Spleen (tissue), 11 donors: ENCODE measurements around the gene ACKR2. TPM values are rescaled to one million over a fixed set of nuclear protein-coding genes. Genes with fewer than 3 reads are reported as not detected.

ENCODE experiments used
- DNase-seq: peaks from one replicate; pipeline ENCODE4 v3.0.0-alpha.2; 2020
- H3K27ac ChIP-seq, 8 donors: fragments of 200-600 bp; sonication (generic) in 7 of 8; 1 replicate in 4 of 8; 2 replicates in 4 of 8; pipeline versions ENCODE4 v1.5.0 to v1.8.0; 2016 to 2021; ENCODE audit warnings: inconsistent platforms in 4 of 8, mild to moderate bottlenecking in 4 of 8, moderate library complexity in 1 of 8
- H3K27me3 ChIP-seq, 7 donors: fragments of 200-600 bp; sonication (generic) in 6 of 7; replicated peaks in 1 of 7; 1 replicate in 4 of 7; 2 replicates in 3 of 7; pipeline versions ENCODE4 v1.5.0 to v1.8.0; 2016 to 2021; ENCODE audit warnings: inconsistent platforms in 3 of 7, mild to moderate bottlenecking in 1 of 7
- H3K36me3 ChIP-seq, 6 donors: fragments of 200-600 bp; sonication (generic) in 5 of 6; 1 replicate in 4 of 6; 2 replicates in 2 of 6; pipeline versions ENCODE4 v1.5.0 to v1.8.0; 2016 to 2021; ENCODE audit warnings: inconsistent platforms in 2 of 6
- H3K4me1 ChIP-seq, 6 donors: fragments of 200-600 bp; sonication (generic) in 5 of 6; 1 replicate in 3 of 6; 2 replicates in 3 of 6; pipeline versions ENCODE4 v1.5.0 to v1.8.0; 2016 to 2021; ENCODE audit warnings: inconsistent platforms in 3 of 6
- H3K4me3 ChIP-seq, 8 donors: fragments of 200-600 bp; sonication (generic) in 7 of 8; 1 replicate in 4 of 8; 2 replicates in 4 of 8; pipeline versions ENCODE4 v1.5.0 to v1.8.0; 2016 to 2021; ENCODE audit warnings: inconsistent platforms in 4 of 8, mild to moderate bottlenecking in 4 of 8, moderate library complexity in 2 of 8
- H3K9me3 ChIP-seq, 8 donors: fragments of 200-600 bp; sonication (generic) in 7 of 8; 1 replicate in 4 of 8; 2 replicates in 4 of 8; pipeline versions ENCODE4 v1.5.0 to v1.8.0; 2016 to 2021; ENCODE audit warnings: inconsistent platforms in 4 of 8
- POLR2A ChIP-seq, 3 donors: fragments of 450-650 bp; IDR thresholded peaks; one replicate each; pipeline ENCODE4 v1.5.1; 2017; ENCODE audit warnings: antibody characterized with exemption in 3 of 3, mild to moderate bottlenecking in 1 of 3
- POLR2AphosphoS5 ChIP-seq, 3 donors: sonication (generic); formaldehyde crosslinking; IDR thresholded peaks; one replicate each; pipeline ENCODE4 v1.5.1; 2017; ENCODE audit warnings: antibody characterized with exemption in 3 of 3
- WGBS, 5 donors: extraction: QIAGEN DNeasy Blood & Tissue Kit in 3 of 5; methylation state at CpG; one replicate each; pipeline versions ENCODE4 v1.1.5 to v1.1.7; 2013 to 2018; 5-methylcytosine and 5-hydroxymethylcytosine counted together
- intact Hi-C: fragments of 100-400 bp; cut with DNase I; formaldehyde crosslinking; loops from one replicate; pipeline ENCODE4 v1.15.0; 2023; ENCODE audit warnings: low total_unique reads
- polyA plus RNA-seq, 3 donors: library from polyadenylated mRNA; stranded (reverse); fragments of 200-250 nt; gene quantifications; one replicate each; pipeline ENCODE4 v1.2.1, GENCODE V29; 2013
- total RNA-seq, 7 donors: library from RNA; depleted of rRNA in 3 of 7; stranded (reverse); fragments of >200 nt in 3 of 7; fragmentation: NEBNext Ultra II Directional in 4 of 7; extraction: Animal tissue kit (Norgen Biotek cat#: 25700) in 4 of 7; gene quantifications; one replicate each; pipeline versions ENCODE4 v1.1.0 to v1.2.1, GENCODE V29; 2016 to 2021
- TF ChIP-seq, protein P1 (sequence below), 11 experiments: fragments of 200-600 bp in 7 of 11; fragments of 450-650 bp in 4 of 11; sonication (generic) in 4 of 11; IDR thresholded peaks in 8 of 11; conservative IDR thresholded peaks in 3 of 11; 1 replicate in 7 of 11; 2 replicates in 4 of 11; pipeline versions ENCODE4 v1.4.0 to v1.8.0; 2016 to 2021; ENCODE audit warnings: antibody characterized with exemption in 11 of 11, inconsistent platforms in 4 of 11, mild to moderate bottlenecking in 1 of 11
- donor health status: healthy with polysubstance abuse.
- donor health status: DM: no; HTN: no; CAD: no; lungs with moderate emphysema.
- donor health status: DM: no; HTN: no; CAD: no.
- donor health status: Bipolar disorder and iron deficiency.
- donor health status: healthy.
- donor health status: DM: no; HTN: no; CAD: no.
- donor health status: DM: yes; HTN: yes; CAD: no.

ACKR2 gene
- total and polyA plus RNA-seq, 10 donors = 0.17 to 4.4 (median 0.94) TPM

GRCh38 chr3:42853056-42853455, 43.8 kb downstream of the ACKR2 start:
- no peak overlapping the region for H3K4me3 ChIP-seq
- no peak for DNase-seq
- peaks cover 0 to 4% (median 0%) of the 10 kb centered on the region in 7 donors for H3K27me3 ChIP-seq
- H3K4me1 ChIP-seq = peaks cover 0 to 17% (median 2%) of the 10 kb centered on the region in 6 donors
- no peak overlapping the region for H3K27ac ChIP-seq
- intact Hi-C loops = no loop called here
- H3K9me3 ChIP-seq = no peaks in the 10 kb centered on the region
- WGBS, 5 donors = 75 to 100% (median 79%) methylated on average over 1 of the region's 1 CpG
- TF ChIP-seq POLR2AphosphoS5 (IDR thresholded peaks at IDR 0.05) (no peak), POLR2A (IDR thresholded peaks at IDR 0.05) (no peak)
- TF ChIP-seq, protein P1, sequence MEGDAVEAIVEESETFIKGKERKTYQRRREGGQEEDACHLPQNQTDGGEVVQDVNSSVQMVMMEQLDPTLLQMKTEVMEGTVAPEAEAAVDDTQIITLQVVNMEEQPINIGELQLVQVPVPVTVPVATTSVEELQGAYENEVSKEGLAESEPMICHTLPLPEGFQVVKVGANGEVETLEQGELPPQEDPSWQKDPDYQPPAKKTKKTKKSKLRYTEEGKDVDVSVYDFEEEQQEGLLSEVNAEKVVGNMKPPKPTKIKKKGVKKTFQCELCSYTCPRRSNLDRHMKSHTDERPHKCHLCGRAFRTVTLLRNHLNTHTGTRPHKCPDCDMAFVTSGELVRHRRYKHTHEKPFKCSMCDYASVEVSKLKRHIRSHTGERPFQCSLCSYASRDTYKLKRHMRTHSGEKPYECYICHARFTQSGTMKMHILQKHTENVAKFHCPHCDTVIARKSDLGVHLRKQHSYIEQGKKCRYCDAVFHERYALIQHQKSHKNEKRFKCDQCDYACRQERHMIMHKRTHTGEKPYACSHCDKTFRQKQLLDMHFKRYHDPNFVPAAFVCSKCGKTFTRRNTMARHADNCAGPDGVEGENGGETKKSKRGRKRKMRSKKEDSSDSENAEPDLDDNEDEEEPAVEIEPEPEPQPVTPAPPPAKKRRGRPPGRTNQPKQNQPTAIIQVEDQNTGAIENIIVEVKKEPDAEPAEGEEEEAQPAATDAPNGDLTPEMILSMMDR (IDR thresholded peaks at IDR 0.05 in 8 of 11, conservative IDR thresholded peaks at IDR 0.05 in 3 of 11) = no peak
- no peaks in the 10 kb centered on the region for H3K36me3 ChIP-seq

DNA sequence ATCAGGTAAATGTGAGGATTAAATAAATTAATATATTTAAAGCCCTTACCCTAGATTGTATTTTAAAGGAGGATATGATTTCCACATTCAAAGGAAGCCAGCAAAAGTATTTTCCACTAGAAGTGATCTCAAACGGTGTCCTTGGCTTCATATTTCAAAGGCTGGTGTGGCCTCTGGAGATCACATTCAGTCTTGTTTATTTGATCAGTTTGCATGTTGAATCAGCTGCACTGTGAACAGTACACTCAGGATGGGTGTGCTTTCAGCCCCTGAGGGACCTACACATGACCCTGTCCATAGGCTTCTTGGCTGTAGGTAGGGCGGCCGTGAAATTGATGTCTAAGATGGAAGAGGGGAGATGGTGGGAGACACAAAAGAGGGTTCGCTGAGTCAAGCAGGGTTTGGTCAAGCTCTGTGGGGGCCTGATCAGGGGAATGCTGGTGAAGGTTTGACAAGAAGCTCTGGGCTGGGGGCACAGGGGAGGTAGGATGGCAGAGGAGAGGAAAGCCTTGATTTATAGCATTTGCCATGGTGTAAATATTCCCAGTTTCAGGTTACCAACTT, 44.6 kb downstream of the ACKR2 start:
- intact Hi-C loops = no loop called here

DNA sequence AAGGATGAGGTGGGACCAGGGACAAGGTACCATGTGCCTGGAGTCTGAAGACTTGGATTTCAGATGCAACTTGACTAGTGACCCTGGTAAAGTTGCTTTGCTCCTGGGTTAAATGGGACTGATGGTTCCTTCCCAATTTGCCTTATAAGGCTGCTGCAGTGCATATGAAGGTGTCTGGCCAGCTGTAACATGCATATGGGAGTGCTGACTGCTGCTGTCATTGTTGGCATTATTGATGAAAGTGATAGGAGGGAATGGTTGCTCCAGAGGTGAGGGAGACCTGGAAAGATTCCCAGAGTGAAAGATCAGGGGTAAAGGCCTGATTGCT, 45.9 kb downstream of the ACKR2 start:
- intact Hi-C loops = no loop called here
- peaks cover 0 to 4% (median 0%) of the 10 kb centered on the region in 7 donors for H3K27me3 ChIP-seq
- H3K36me3 ChIP-seq = no peaks in the 10 kb centered on the region
- H3K27ac ChIP-seq = no peak overlapping the region
- TF ChIP-seq POLR2A (IDR thresholded peaks at IDR 0.05) = no peak
- TF ChIP-seq, protein P1 (IDR thresholded peaks at IDR 0.05 in 8 of 11, conservative IDR thresholded peaks at IDR 0.05 in 3 of 11) = no peak
- TF ChIP-seq POLR2AphosphoS5 (IDR thresholded peaks at IDR 0.05) = no peak
- H3K4me1 ChIP-seq = peaks cover 0 to 15% (median 0%) of the 10 kb centered on the region in 6 donors
- no peaks in the 10 kb centered on the region for H3K9me3 ChIP-seq
- DNase-seq = no peak
- no peak overlapping the region for H3K4me3 ChIP-seq

More for the DNA sequence above, 44.6 kb downstream of the ACKR2 start:
- no peak overlapping the region for H3K27ac ChIP-seq
- TF ChIP-seq POLR2A (IDR thresholded peaks at IDR 0.05) (no peak), POLR2AphosphoS5 (IDR thresholded peaks at IDR 0.05) (no peak)
- TF ChIP-seq, protein P1 (IDR thresholded peaks at IDR 0.05 in 8 of 11, conservative IDR thresholded peaks at IDR 0.05 in 3 of 11) = no peak
- 71 to 90% (median 87%) methylated on average over 4 of the region's 4 CpGs for WGBS, 5 donors
- H3K27me3 ChIP-seq = peaks cover 0 to 4% (median 0%) of the 10 kb centered on the region in 7 donors
- no peak for DNase-seq
- H3K9me3 ChIP-seq = no peaks in the 10 kb centered on the region
- H3K4me1 ChIP-seq = peaks cover 0 to 15% (median 0%) of the 10 kb centered on the region in 6 donors
- no peak overlapping the region for H3K4me3 ChIP-seq
- no peaks in the 10 kb centered on the region for H3K36me3 ChIP-seq

GRCh38 chr3:42855547-42856380, 46.5 kb downstream of the ACKR2 start:
- Histone ChIP-seq H3K4me1 (peaks cover 0 to 15% (median 0%) of the 10 kb centered on the region in 6 donors), H3K27me3 (peaks cover 0 to 4% (median 0%) of the 10 kb centered on the region in 7 donors), H3K9me3 (no peaks in the 10 kb centered on the region), H3K36me3 (no peaks in the 10 kb centered on the region), H3K4me3 (no peak overlapping the region), H3K27ac (no peak overlapping the region)
- WGBS, 5 donors = 67 to 76% (median 75%) methylated on average over 4 of the region's 4 CpGs
- TF ChIP-seq, protein P1 (IDR thresholded peaks at IDR 0.05 in 8 of 11, conservative IDR thresholded peaks at IDR 0.05 in 3 of 11) = no peak
- TF ChIP-seq POLR2A (IDR thresholded peaks at IDR 0.05) = no peak
- TF ChIP-seq POLR2AphosphoS5 (IDR thresholded peaks at IDR 0.05) = no peak
- intact Hi-C loops = no loop called here
- DNase-seq = no peak
